Measurements from ENCODE around the gene KCNQ1. TPM values are rescaled to one million over a fixed set of nuclear protein-coding genes. Genes with fewer than 3 reads are reported as not detected.

The KCNQ1 gene
- total RNA-seq, 1 experiment from 2014 or later, result 1.0 TPM

GRCh38 chr11:2867722-2868505 is 423.1 kb downstream of the KCNQ1 start:
- CTCF ChIA-PET, result no interaction called here
- Mint-ChIP-seq H3K27ac (ENCODE audit: unreplicated experiment) (no peak overlapping the region), H3K4me3 (ENCODE audit: unreplicated experiment) (no peak overlapping the region), H3K9me3 (ENCODE audit: unreplicated experiment) (no peaks in the 10 kb centered on the region), H3K4me1 (ENCODE audit: low read depth, unreplicated experiment) (peaks cover 12% of the 10 kb centered on the region), H3K36me3 (ENCODE audit: insufficient read depth, unreplicated experiment) (peaks cover 10% of the 10 kb centered on the region), H3K27me3 (ENCODE audit: insufficient read depth, unreplicated experiment) (no peaks in the 10 kb centered on the region)
- no peak for DNase-seq
- TF ChIP-seq CTCF (IDR thresholded peaks at IDR 0.05; ENCODE audit: insufficient read depth in 1 of 2, low read depth in 1 of 2, low read length in 1 of 2, severe bottlenecking in 1 of 2, unreplicated experiment in 1 of 2), result no peak
- POLR2A ChIA-PET, result no interaction called here
- Histone ChIP-seq H3K36me3 (ENCODE audit: control insufficient read depth, insufficient read depth, low read length) (no peaks in the 10 kb centered on the region), H3K4me3 (ENCODE audit: low read depth, low read length) (no peak overlapping the region), H3K4me1 (peaks cover 5% of the 10 kb centered on the region), H3K9me3 (no peaks in the 10 kb centered on the region), H3K27me3 (replicated peaks; ENCODE audit: control insufficient read depth, insufficient read depth, low read length) (no peaks in the 10 kb centered on the region)
- intact Hi-C loops (cut with micrococcal nuclease; ENCODE audit: unreplicated experiment), result no loop called here
- BruUV-seq (replicated peaks), result no TSS peak

- BruUV-seq (replicated peaks), result no TSS peak
- no peaks in the 10 kb centered on the region for H3K36me3 ChIP-seq (ENCODE audit: control insufficient read depth, insufficient read depth, low read length)
- Mint-ChIP-seq H3K27ac (ENCODE audit: unreplicated experiment) (no peak overlapping the region), H3K9me3 (ENCODE audit: unreplicated experiment) (no peaks in the 10 kb centered on the region), H3K4me1 (ENCODE audit: low read depth, unreplicated experiment) (peaks cover 12% of the 10 kb centered on the region), H3K36me3 (ENCODE audit: insufficient read depth, unreplicated experiment) (peaks cover 10% of the 10 kb centered on the region), H3K27me3 (ENCODE audit: insufficient read depth, unreplicated experiment) (no peaks in the 10 kb centered on the region), H3K4me3 (ENCODE audit: unreplicated experiment) (no peak overlapping the region)
- ChIA-PET CTCF (interaction anchor here (0.7 kb wide), 1 partner anchor 68 kb away, joined by 3 read pairs; no protein-coding TSS in a partner anchor), POLR2A (no interaction called here)
- H3K27me3 ChIP-seq (replicated peaks; ENCODE audit: control insufficient read depth, insufficient read depth, low read length), result no peaks in the 10 kb centered on the region
- DNase-seq, result no peak
- intact Hi-C loops (cut with micrococcal nuclease; ENCODE audit: unreplicated experiment), result no loop called here
- H3K4me1 ChIP-seq, result peaks cover 5% of the 10 kb centered on the region
- no peak overlapping the region for H3K4me3 ChIP-seq (ENCODE audit: low read depth, low read length)
- no peak for TF ChIP-seq CTCF (IDR thresholded peaks at IDR 0.05; ENCODE audit: insufficient read depth in 1 of 2, low read depth in 1 of 2, low read length in 1 of 2, severe bottlenecking in 1 of 2, unreplicated experiment in 1 of 2)
- no peaks in the 10 kb centered on the region for H3K9me3 ChIP-seq
These were observed 423.8 kb downstream of the KCNQ1 start for GRCh38 chr11:2868506-2869133.

- Histone ChIP-seq H3K9me3 (no peaks in the 10 kb centered on the region), H3K4me1 (peaks cover 5% of the 10 kb centered on the region), H3K27me3 (replicated peaks; ENCODE audit: control insufficient read depth, insufficient read depth, low read length) (no peaks in the 10 kb centered on the region), H3K4me3 (ENCODE audit: low read depth, low read length) (no peak overlapping the region), H3K36me3 (ENCODE audit: control insufficient read depth, insufficient read depth, low read length) (no peaks in the 10 kb centered on the region)
- no peak for TF ChIP-seq CTCF (IDR thresholded peaks at IDR 0.05; ENCODE audit: insufficient read depth in 1 of 2, low read depth in 1 of 2, low read length in 1 of 2, severe bottlenecking in 1 of 2, unreplicated experiment in 1 of 2)
- BruUV-seq (replicated peaks), result no TSS peak
- ChIA-PET POLR2A (no interaction called here), CTCF (interaction anchor here (0.7 kb wide), 1 partner anchor 68 kb away, joined by 3 read pairs; no protein-coding TSS in a partner anchor)
- Mint-ChIP-seq H3K4me1 (ENCODE audit: low read depth, unreplicated experiment) (peaks cover 10% of the 10 kb centered on the region), H3K27ac (ENCODE audit: unreplicated experiment) (no peak overlapping the region), H3K9me3 (ENCODE audit: unreplicated experiment) (no peaks in the 10 kb centered on the region), H3K4me3 (ENCODE audit: unreplicated experiment) (no peak overlapping the region), H3K36me3 (ENCODE audit: insufficient read depth, unreplicated experiment) (peaks cover 10% of the 10 kb centered on the region), H3K27me3 (ENCODE audit: insufficient read depth, unreplicated experiment) (no peaks in the 10 kb centered on the region)
- intact Hi-C loops (cut with micrococcal nuclease; ENCODE audit: unreplicated experiment), result no loop called here
- no peak for DNase-seq
These were observed 424.3 kb downstream of the KCNQ1 start for GRCh38 chr11:2869134-2869526.

All from Caco-2 (cell line).